Bronchial smooth muscle cell (primary cell): Measurements from ENCODE around the gene PROX1. TPM values are rescaled to one million over a fixed set of nuclear protein-coding genes. Genes with fewer than 3 reads are reported as not detected.

Experiments
- total RNA-seq: library from RNA; depleted of rRNA; stranded (reverse); fragments of >200 nt; gene quantifications from 2 replicates; pipeline ENCODE4 v1.2.1, GENCODE V29; 2014

Gene PROX1, protein sequence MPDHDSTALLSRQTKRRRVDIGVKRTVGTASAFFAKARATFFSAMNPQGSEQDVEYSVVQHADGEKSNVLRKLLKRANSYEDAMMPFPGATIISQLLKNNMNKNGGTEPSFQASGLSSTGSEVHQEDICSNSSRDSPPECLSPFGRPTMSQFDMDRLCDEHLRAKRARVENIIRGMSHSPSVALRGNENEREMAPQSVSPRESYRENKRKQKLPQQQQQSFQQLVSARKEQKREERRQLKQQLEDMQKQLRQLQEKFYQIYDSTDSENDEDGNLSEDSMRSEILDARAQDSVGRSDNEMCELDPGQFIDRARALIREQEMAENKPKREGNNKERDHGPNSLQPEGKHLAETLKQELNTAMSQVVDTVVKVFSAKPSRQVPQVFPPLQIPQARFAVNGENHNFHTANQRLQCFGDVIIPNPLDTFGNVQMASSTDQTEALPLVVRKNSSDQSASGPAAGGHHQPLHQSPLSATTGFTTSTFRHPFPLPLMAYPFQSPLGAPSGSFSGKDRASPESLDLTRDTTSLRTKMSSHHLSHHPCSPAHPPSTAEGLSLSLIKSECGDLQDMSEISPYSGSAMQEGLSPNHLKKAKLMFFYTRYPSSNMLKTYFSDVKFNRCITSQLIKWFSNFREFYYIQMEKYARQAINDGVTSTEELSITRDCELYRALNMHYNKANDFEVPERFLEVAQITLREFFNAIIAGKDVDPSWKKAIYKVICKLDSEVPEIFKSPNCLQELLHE
- total RNA-seq = under 0.01 and 0.26 TPM in 2 replicates

DNA sequence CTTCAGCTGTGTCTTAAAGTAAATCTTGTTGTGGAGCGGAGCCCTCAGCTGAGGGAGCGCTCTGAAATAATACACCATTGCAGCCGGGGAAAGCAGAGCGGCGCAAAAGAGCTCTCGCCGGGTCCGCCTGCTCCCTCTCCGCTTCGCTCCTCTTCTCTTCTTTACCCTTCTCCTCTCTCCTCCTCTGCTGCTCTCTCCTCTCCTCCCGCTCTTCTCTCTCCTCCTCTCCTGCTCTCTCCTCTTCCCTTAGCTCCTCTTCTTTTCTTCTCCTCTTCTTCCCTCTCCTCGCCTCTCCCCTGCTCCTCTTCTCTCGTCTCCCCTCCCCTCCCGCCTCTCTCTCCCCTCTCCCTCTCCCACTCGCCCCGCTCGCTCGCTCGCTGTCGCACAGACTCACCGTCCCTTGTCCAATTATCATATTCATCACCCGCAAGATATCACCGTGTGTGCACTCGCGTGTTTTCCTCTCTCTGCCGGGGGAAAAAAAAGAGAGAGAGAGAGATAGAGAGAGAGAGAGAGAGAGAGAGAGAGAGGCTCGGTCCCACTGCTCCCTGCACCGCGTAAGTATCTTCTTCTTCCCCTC is at the start of gene PROX1:
Gene PROX1 (plus strand): TSS at position 47 of the 580 bp plus-strand sequence. CDS start 8,563 bp downstream, outside the sequence.

